Keratinocyte (primary cell): Measurements from ENCODE around the gene CREB5.

Experiments
- CTCF ChIP-seq, 3 experiments: IDR thresholded peaks in 1 of 3; conservative IDR thresholded peaks in 1 of 3; optimal IDR thresholded peaks in 1 of 3; 2 replicates in 2 of 3; 3 replicates in 1 of 3; pipeline versions ENCODE3 to v1.5.1; 2011; ENCODE audit warnings: low read length in 3 of 3, mild to moderate bottlenecking in 3 of 3, moderate library complexity in 2 of 3, control low read depth in 1 of 3, inconsistent platforms in 1 of 3; ENCODE audit not compliant: insufficient read depth in 2 of 3; ENCODE audit errors: extremely low read depth in 1 of 3
- EZH2 ChIP-seq: IDR thresholded peaks from one replicate; pipeline ENCODE4 v1.6.1; 2012; ENCODE audit warnings: inconsistent platforms, mild to moderate bottlenecking, low read length, moderate library complexity

- no peak for TF ChIP-seq CTCF (optimal IDR thresholded peaks at IDR 0.05 in 1 of 3, IDR thresholded peaks at IDR 0.05 in 1 of 3, conservative IDR thresholded peaks at IDR 0.05 in 1 of 3; ENCODE audit: extremely low read depth in 1 of 3, insufficient read depth in 2 of 3, low read length in 3 of 3)
- no peak for TF ChIP-seq EZH2
Measured at GRCh38 chr7:28871631-28872030, 459.3 kb downstream of the CREB5 start.
